ENCODE data around the gene NOC2L. TPM values are rescaled to one million over a fixed set of nuclear protein-coding genes. Genes with fewer than 3 reads are reported as not detected.

NOC2L gene
- total RNA-seq, 1 donor from 2014 or later: 90.3 TPM

DNA sequence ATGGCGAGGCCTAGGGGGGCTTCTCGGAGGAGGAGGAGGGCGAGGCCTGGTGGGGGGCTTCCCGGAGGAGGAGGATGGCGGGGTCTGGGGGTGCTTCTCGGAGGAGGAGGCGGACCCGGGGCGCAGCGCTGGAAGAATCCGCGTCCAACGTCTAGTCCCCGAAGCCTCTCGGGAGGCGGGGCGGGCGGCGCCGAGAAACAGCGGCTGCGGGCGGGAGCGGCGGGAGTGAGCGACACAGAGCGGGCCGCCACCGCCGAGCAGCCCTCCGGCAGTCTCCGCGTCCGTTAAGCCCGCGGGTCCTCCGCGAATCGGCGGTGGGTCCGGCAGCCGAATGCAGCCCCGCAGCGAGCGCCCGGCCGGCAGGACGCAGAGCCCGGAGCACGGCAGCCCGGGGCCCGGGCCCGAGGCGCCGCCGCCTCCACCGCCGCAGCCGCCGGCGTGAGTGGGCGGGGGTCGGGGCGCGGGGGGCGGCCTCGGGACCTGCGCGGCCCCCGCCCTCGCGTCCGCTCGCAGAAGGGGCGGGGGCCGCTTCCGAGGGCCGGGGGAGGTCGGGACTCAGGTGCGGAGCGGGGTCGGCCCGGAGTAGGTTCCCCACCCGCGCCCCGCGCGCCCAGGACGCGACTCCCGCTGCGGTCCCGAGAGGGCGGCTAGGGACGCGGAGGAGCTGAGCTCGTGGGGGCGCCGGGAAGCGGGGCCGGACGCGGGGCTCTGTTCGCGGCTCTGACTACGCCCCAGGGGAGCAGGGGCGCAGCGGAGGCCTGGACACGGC lies 1.5 kb upstream of the NOC2L start, which contains the start of gene KLHL17:
Gene KLHL17 (plus strand): TSS at position 222 of the 769 bp plus-strand sequence. CDS start 110 bp downstream, at position 332.
- Mint-ChIP-seq H3K4me3 (ENCODE audit: unreplicated experiment) (peak within 1 kb of the TSS; percentile 72), H3K36me3 (ENCODE audit: unreplicated experiment) (no peaks in the 10 kb centered on the region), H3K4me1 (ENCODE audit: low read depth, unreplicated experiment) (peaks cover 7% of the 10 kb centered on the region), H3K9me3 (ENCODE audit: unreplicated experiment) (peaks cover 7% of the 10 kb centered on the region), H3K27ac (ENCODE audit: unreplicated experiment) (no peak within 1 kb of the TSS), H3K27me3 (ENCODE audit: unreplicated experiment) (peaks cover 5% of the 10 kb centered on the region)
- TF ChIP-seq, protein P1, sequence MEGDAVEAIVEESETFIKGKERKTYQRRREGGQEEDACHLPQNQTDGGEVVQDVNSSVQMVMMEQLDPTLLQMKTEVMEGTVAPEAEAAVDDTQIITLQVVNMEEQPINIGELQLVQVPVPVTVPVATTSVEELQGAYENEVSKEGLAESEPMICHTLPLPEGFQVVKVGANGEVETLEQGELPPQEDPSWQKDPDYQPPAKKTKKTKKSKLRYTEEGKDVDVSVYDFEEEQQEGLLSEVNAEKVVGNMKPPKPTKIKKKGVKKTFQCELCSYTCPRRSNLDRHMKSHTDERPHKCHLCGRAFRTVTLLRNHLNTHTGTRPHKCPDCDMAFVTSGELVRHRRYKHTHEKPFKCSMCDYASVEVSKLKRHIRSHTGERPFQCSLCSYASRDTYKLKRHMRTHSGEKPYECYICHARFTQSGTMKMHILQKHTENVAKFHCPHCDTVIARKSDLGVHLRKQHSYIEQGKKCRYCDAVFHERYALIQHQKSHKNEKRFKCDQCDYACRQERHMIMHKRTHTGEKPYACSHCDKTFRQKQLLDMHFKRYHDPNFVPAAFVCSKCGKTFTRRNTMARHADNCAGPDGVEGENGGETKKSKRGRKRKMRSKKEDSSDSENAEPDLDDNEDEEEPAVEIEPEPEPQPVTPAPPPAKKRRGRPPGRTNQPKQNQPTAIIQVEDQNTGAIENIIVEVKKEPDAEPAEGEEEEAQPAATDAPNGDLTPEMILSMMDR (IDR thresholded peaks at IDR 0.05; ENCODE audit: partially characterized antibody, unreplicated experiment): no peak
- peak; percentile 90 for DNase-seq

DNA sequence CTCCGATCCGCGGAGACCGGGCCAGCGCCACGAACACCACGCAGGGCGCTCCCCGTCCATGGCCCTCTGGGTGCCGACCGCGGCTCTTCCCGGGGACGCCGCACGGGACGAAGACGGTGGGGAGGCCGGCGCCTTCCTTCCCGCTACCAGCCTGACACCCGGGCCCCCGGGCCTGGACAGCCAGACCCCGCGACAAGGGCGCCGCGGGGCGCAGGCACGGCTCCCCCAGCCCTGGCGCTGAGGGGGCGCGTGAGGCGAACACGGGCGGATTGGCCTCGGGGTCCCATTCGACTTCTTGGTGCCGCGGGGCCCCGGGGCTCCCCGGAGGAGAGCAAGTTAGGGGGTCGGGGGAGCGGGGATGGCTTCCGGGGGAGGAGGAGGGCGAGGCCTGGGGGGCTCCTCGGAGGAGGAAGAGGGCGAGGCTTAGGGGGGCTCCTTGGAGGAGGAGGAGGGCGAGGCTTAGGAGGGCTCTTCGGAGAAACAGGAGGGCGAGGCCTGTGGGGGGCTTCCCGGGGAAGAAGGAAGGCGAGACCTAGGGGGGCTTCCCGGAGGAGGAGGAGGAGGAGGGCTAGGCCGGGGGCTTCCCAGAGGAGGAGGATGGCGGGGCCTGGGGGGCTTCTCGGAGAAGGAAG lies 791 bp upstream of the NOC2L start:
- peaks cover 7% of the 10 kb centered on the region for H3K4me1 Mint-ChIP-seq (ENCODE audit: low read depth, unreplicated experiment)
- H3K9me3 Mint-ChIP-seq (ENCODE audit: unreplicated experiment): peaks cover 5% of the 10 kb centered on the region
- peaks cover 5% of the 10 kb centered on the region for H3K27me3 Mint-ChIP-seq (ENCODE audit: unreplicated experiment)
- H3K27ac Mint-ChIP-seq (ENCODE audit: unreplicated experiment): no peak overlapping the region
- TF ChIP-seq, protein P1 (IDR thresholded peaks at IDR 0.05; ENCODE audit: partially characterized antibody, unreplicated experiment): no peak
- DNase-seq: no peak
- no peaks in the 10 kb centered on the region for H3K36me3 Mint-ChIP-seq (ENCODE audit: unreplicated experiment)
- peak overlapping the region; percentile 72 for H3K4me3 Mint-ChIP-seq (ENCODE audit: unreplicated experiment)

DNA sequence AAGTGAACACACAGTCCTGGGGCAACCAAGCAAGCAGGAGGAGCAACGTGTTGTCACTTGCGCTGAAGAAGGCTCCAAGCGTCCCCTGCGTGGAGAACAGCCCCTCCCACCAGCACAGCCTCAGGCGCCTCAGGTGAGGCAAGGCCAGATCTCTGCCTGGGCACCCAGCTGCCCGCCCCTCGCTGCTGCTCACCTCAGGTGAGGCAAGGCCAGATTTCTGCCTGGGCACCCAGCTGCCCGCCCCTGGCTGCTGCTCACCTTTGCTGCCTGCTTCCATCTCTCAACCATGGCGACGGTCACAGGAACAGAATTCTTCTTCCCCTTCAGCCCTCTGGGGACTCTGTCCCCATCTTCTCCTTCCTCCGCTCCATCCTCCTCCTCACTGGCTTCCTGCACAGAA lies 2.4 kb downstream of the NOC2L start:
- Mint-ChIP-seq H3K4me3 (ENCODE audit: unreplicated experiment) (no peak overlapping the region), H3K4me1 (ENCODE audit: low read depth, unreplicated experiment) (peaks cover 7% of the 10 kb centered on the region), H3K27me3 (ENCODE audit: unreplicated experiment) (peaks cover 5% of the 10 kb centered on the region), H3K9me3 (ENCODE audit: unreplicated experiment) (peaks cover 5% of the 10 kb centered on the region), H3K36me3 (ENCODE audit: unreplicated experiment) (no peaks in the 10 kb centered on the region), H3K27ac (ENCODE audit: unreplicated experiment) (no peak overlapping the region)
- TF ChIP-seq, protein P1 (IDR thresholded peaks at IDR 0.05; ENCODE audit: partially characterized antibody, unreplicated experiment): no peak
- DNase-seq: no peak

DNA sequence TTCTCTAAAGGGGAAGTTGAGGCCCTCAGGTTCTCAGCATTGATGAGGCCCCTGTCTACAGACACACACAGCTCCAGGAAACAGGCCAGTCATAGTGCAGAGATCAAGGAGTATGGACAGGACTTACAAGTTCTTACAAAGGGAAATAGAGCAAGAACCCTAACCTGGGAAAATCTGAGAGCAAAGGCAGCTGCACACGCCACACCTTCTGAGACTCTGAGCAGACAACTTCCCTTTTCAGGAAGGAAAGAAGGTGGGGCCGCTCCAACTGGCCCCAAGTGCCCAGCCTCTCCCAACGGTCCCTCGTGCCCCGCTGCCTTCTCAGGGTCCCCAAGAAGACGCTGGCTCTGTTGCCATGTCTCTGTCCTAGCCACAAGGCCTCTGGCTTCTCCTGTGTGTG lies 3.6 kb downstream of the NOC2L start:
- no peak for DNase-seq
- Mint-ChIP-seq H3K36me3 (ENCODE audit: unreplicated experiment) (no peaks in the 10 kb centered on the region), H3K27me3 (ENCODE audit: unreplicated experiment) (peaks cover 5% of the 10 kb centered on the region), H3K9me3 (ENCODE audit: unreplicated experiment) (peaks cover 6% of the 10 kb centered on the region), H3K27ac (ENCODE audit: unreplicated experiment) (no peak overlapping the region), H3K4me1 (ENCODE audit: low read depth, unreplicated experiment) (peaks cover 7% of the 10 kb centered on the region), H3K4me3 (ENCODE audit: unreplicated experiment) (no peak overlapping the region)
- TF ChIP-seq, protein P1 (IDR thresholded peaks at IDR 0.05; ENCODE audit: partially characterized antibody, unreplicated experiment): no peak

DNA sequence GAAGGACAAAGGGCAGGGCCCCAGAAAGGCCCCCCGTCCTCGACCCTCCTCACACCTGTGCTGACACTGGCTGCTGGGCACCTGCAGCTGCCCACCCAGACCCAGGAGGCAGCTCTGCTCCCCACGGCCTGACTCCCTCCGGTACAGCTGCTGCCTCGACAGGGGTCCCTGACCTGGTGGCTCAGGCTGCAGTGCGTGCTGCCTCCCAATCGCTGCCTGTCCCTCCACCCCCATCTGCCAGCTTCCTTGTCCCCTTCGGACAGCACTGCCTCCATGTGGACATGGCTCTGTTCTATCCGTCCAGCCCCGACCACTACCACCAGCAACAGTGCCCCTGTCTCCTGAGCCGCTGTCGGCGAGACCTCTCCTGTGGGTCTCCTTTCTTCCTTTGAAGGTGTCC lies 4.1 kb downstream of the NOC2L start:
- H3K36me3 Mint-ChIP-seq (ENCODE audit: unreplicated experiment): no peaks in the 10 kb centered on the region
- TF ChIP-seq, protein P1 (IDR thresholded peaks at IDR 0.05; ENCODE audit: partially characterized antibody, unreplicated experiment): no peak
- H3K27ac Mint-ChIP-seq (ENCODE audit: unreplicated experiment): no peak overlapping the region
- peaks cover 7% of the 10 kb centered on the region for H3K4me1 Mint-ChIP-seq (ENCODE audit: low read depth, unreplicated experiment)
- no peak for DNase-seq
- peaks cover 6% of the 10 kb centered on the region for H3K9me3 Mint-ChIP-seq (ENCODE audit: unreplicated experiment)
- H3K4me3 Mint-ChIP-seq (ENCODE audit: unreplicated experiment): peak overlapping the region; percentile 20
- peaks cover 5% of the 10 kb centered on the region for H3K27me3 Mint-ChIP-seq (ENCODE audit: unreplicated experiment)
